Breast epithelium (tissue), 3 donors: ENCODE results near the gene MKKS.

ENCODE experiments used
- POLR2A ChIP-seq: fragments of 450-650 bp; IDR thresholded peaks from one replicate; pipeline ENCODE4 v1.6.1; 2016; ENCODE audit warnings: antibody characterized with exemption, mild to moderate bottlenecking, moderate library complexity
- POLR2AphosphoS5 ChIP-seq, 3 donors: sonication (generic); formaldehyde crosslinking; IDR thresholded peaks; one replicate each; pipeline ENCODE4 v1.6.1; 2017; ENCODE audit warnings: antibody characterized with exemption in 3 of 3
- TF ChIP-seq, protein P1 (sequence below), 3 donors: fragments of 450-650 bp; IDR thresholded peaks; one replicate each; pipeline ENCODE4 v1.5.1; 2016 to 2017; ENCODE audit warnings: antibody characterized with exemption in 3 of 3, mild to moderate bottlenecking in 3 of 3, moderate library complexity in 3 of 3

DNA sequence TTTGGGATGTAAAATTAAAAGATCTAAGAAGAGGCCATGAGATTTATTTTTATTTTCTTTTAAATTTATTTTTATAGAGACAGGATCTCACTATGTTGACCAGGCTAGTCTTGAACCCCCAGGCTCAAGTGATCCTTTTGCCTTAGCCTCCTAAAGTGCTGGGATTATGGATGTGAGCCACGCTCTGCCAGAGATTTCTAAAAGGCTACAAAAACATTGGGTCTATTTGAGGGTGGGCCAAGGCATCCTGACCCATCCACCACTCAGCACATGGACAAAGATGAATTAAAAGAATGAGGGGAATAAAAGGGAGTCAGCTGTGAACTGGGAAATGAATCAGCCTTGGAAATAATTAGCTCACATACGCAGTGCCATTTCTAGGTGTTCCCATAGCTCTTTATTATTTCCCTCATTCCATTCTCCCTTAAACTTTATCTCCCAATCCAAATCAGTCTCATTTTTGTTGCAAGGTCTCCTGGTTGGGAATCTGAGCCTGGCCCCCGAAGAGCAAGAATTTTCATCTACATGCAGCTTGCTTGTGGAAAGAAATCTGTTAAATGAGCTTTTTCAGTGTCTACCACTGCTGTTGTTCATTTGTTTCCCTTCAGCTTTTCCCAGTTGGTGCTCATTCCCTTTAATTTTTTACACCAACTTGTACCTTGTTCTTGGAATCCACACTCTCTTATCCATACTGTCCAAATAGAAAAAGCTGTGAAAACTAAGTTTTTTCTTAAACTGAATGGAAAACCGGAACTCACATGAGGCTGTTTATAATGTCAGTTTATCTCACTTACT is 66.9 kb downstream of the MKKS start:
- TF ChIP-seq, protein P1, sequence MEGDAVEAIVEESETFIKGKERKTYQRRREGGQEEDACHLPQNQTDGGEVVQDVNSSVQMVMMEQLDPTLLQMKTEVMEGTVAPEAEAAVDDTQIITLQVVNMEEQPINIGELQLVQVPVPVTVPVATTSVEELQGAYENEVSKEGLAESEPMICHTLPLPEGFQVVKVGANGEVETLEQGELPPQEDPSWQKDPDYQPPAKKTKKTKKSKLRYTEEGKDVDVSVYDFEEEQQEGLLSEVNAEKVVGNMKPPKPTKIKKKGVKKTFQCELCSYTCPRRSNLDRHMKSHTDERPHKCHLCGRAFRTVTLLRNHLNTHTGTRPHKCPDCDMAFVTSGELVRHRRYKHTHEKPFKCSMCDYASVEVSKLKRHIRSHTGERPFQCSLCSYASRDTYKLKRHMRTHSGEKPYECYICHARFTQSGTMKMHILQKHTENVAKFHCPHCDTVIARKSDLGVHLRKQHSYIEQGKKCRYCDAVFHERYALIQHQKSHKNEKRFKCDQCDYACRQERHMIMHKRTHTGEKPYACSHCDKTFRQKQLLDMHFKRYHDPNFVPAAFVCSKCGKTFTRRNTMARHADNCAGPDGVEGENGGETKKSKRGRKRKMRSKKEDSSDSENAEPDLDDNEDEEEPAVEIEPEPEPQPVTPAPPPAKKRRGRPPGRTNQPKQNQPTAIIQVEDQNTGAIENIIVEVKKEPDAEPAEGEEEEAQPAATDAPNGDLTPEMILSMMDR (IDR thresholded peaks at IDR 0.05) = no peak
- TF ChIP-seq POLR2A = no peak
- no peak for TF ChIP-seq POLR2AphosphoS5 (IDR thresholded peaks at IDR 0.05)
